HG03196 (cell line): ENCODE measurements around the gene POLR2I.

Experiments
- ATAC-seq: cut with Tn5 transposase; IDR thresholded peaks from one replicate; pipeline ENCODE4 v1.9.1; 2021; ENCODE audit not compliant: unreplicated experiment

The POLR2I gene

GRCh38 chr19:36064826-36065225 is 49.8 kb downstream of the POLR2I start:
- ATAC-seq: no peak
